Activated T-helper 1 cell treated with Interleukin-2 at 50 U/mL for 16 hours (primary cell): Measurements from ENCODE around the gene PLEKHA1.

Experiments used
- DNase-seq: peaks from one replicate; pipeline ENCODE4 v3.0.0-alpha.2; 2020; ENCODE audit warnings: low read depth

The PLEKHA1 gene

GRCh38 chr10:122461729-122462532, 87.4 kb downstream of the PLEKHA1 start:
- DNase-seq, result no peak

GRCh38 chr10:122462533-122463465, 88.3 kb downstream of the PLEKHA1 start:
- no peak for DNase-seq

- no peak for DNase-seq
Measured at GRCh38 chr10:122463466-122464249, 89.2 kb downstream of the PLEKHA1 start.

- no peak for DNase-seq
Measured at GRCh38 chr10:122464250-122464510, 89.7 kb downstream of the PLEKHA1 start.

GRCh38 chr10:122464586-122464985, 90.1 kb downstream of the PLEKHA1 start:
- DNase-seq, result no peak

- DNase-seq, result no peak
Measured at GRCh38 chr10:122465401-122466040, 91.0 kb downstream of the PLEKHA1 start.

GRCh38 chr10:122466951-122467381, 92.5 kb downstream of the PLEKHA1 start:
- DNase-seq, result no peak

- no peak for DNase-seq
Measured at GRCh38 chr10:122467701-122468100, 93.2 kb downstream of the PLEKHA1 start.

GRCh38 chr10:122468307-122468925, 93.9 kb downstream of the PLEKHA1 start:
- no peak for DNase-seq

GRCh38 chr10:122468926-122469781, 94.6 kb downstream of the PLEKHA1 start:
- DNase-seq, result no peak

GRCh38 chr10:122469848-122470247, 95.3 kb downstream of the PLEKHA1 start:
- no peak for DNase-seq

- DNase-seq, result no peak
Measured at GRCh38 chr10:122471531-122472177, 97.1 kb downstream of the PLEKHA1 start.

GRCh38 chr10:122473116-122473515, 98.6 kb downstream of the PLEKHA1 start:
- no peak for DNase-seq

GRCh38 chr10:122474131-122474818, 99.8 kb downstream of the PLEKHA1 start:
- no peak for DNase-seq

GRCh38 chr10:122475100-122475499, 100.6 kb downstream of the PLEKHA1 start:
- DNase-seq, result no peak

- DNase-seq, result no peak
Measured at GRCh38 chr10:122475591-122476332, 101.3 kb downstream of the PLEKHA1 start.

GRCh38 chr10:122476333-122476695, 101.8 kb downstream of the PLEKHA1 start:
- no peak for DNase-seq

- no peak for DNase-seq
Measured at GRCh38 chr10:122477436-122477835, 102.9 kb downstream of the PLEKHA1 start.

GRCh38 chr10:122478971-122479370, 104.5 kb downstream of the PLEKHA1 start:
- DNase-seq, result no peak
